ENCODE results near the gene FXYD3. TPM values are rescaled to one million over a fixed set of nuclear protein-coding genes. Genes with fewer than 3 reads are reported as not detected.
A peak's percentile ranks its signal among the peaks of the same experiment; 100 is the strongest.

Gene FXYD3
- total RNA-seq, 6 experiments from 2014 or later = not detected

GRCh38 chr19:35165200-35166058 is 49.8 kb downstream of the FXYD3 start:
- peaks cover 80% of the 10 kb centered on the region for H3K36me3 Mint-ChIP-seq (ENCODE audit: low read depth)
- H3K4me1 Mint-ChIP-seq (ENCODE audit: low read depth) = peaks cover 52% of the 10 kb centered on the region
- H3K4me3 Mint-ChIP-seq = no peak overlapping the region
- peaks cover 56% of the 10 kb centered on the region for H3K9me3 Mint-ChIP-seq
- no peak overlapping the region for H3K27ac Mint-ChIP-seq
- H3K27me3 Mint-ChIP-seq (ENCODE audit: insufficient read depth) = no peaks in the 10 kb centered on the region; the same call in 1 of the 2 replicates
- DNase-seq = no peak
- no peak for TF ChIP-seq CTCF (IDR thresholded peaks at IDR 0.05)

GRCh38 chr19:35166100-35167063 is 50.8 kb downstream of the FXYD3 start:
- no peaks in the 10 kb centered on the region; the same call in 1 of the 2 replicates for H3K27me3 Mint-ChIP-seq (ENCODE audit: insufficient read depth)
- H3K4me3 Mint-ChIP-seq = no peak overlapping the region
- TF ChIP-seq CTCF (IDR thresholded peaks at IDR 0.05) = no peak
- no peak overlapping the region for H3K27ac Mint-ChIP-seq
- H3K36me3 Mint-ChIP-seq (ENCODE audit: low read depth) = peaks cover 70% of the 10 kb centered on the region
- H3K9me3 Mint-ChIP-seq = peaks cover 53% of the 10 kb centered on the region
- DNase-seq = no peak
- peaks cover 52% of the 10 kb centered on the region for H3K4me1 Mint-ChIP-seq (ENCODE audit: low read depth)

GRCh38 chr19:35167251-35168119 is 51.9 kb downstream of the FXYD3 start:
- H3K36me3 Mint-ChIP-seq (ENCODE audit: low read depth) = peaks cover 61% of the 10 kb centered on the region
- no peak for DNase-seq
- TF ChIP-seq CTCF (IDR thresholded peaks at IDR 0.05) = no peak
- H3K4me3 Mint-ChIP-seq = no peak overlapping the region
- H3K9me3 Mint-ChIP-seq = peaks cover 45% of the 10 kb centered on the region
- no peaks in the 10 kb centered on the region; the same call in none of the 2 replicates for H3K27me3 Mint-ChIP-seq (ENCODE audit: insufficient read depth)
- H3K27ac Mint-ChIP-seq = no peak overlapping the region
- H3K4me1 Mint-ChIP-seq (ENCODE audit: low read depth) = peaks cover 48% of the 10 kb centered on the region

- Mint-ChIP-seq H3K27me3 (ENCODE audit: insufficient read depth) (no peaks in the 10 kb centered on the region; the same call in none of the 2 replicates), H3K4me3 (no peak overlapping the region), H3K27ac (peak overlapping the region; percentile 63), H3K4me1 (ENCODE audit: low read depth) (peaks cover 41% of the 10 kb centered on the region), H3K9me3 (peaks cover 38% of the 10 kb centered on the region), H3K36me3 (ENCODE audit: low read depth) (peaks cover 60% of the 10 kb centered on the region)
- TF ChIP-seq CTCF (IDR thresholded peaks at IDR 0.05) = peak; percentile 23; the same call in 1 of the 2 replicates
- peak; percentile 65 for DNase-seq
Observed at GRCh38 chr19:35168196-35168595, 52.6 kb downstream of the FXYD3 start.

All from HFFc6 (cell line).